Lower leg skin (tissue), 4 donors: ENCODE results near the gene PCSK6. TPM values are rescaled to one million over a fixed set of nuclear protein-coding genes. Genes with fewer than 3 reads are reported as not detected.

Experiments
- DNase-seq, 2 donors: peaks; one replicate each; pipeline ENCODE4 v3.0.0-alpha.2; 2019; ENCODE audit warnings: low spot score in 2 of 2
- H3K4me3 ChIP-seq: fragments of 200-600 bp; sonication (generic); 2 replicates; pipeline ENCODE4 v1.5.1; 2017; ENCODE audit warnings: mild to moderate bottlenecking, low read depth; ENCODE audit not compliant: poor library complexity, severe bottlenecking
- POLR2A ChIP-seq, 2 donors: fragments of 450-650 bp; IDR thresholded peaks; one replicate each; pipeline ENCODE4 v1.6.1; 2016 to 2017; ENCODE audit warnings: antibody characterized with exemption in 2 of 2, mild to moderate bottlenecking in 1 of 2, moderate library complexity in 1 of 2
- WGBS, 2 donors: methylation state at CpG; one replicate each; pipeline ENCODE4 v1.1.5; 2018; 5-methylcytosine and 5-hydroxymethylcytosine counted together
- intact Hi-C: fragments of 100-400 bp; cut with DNase I; formaldehyde crosslinking; loops from one replicate; pipeline ENCODE4 v1.15.0; 2023; ENCODE audit warnings: low total_unique reads
- total RNA-seq, 4 donors: library from RNA; depleted of rRNA; stranded (reverse); fragments of >200 nt; gene quantifications; one replicate each; pipeline ENCODE4 v1.1.0, GENCODE V29; 2016
- TF ChIP-seq, protein P1 (sequence below), 3 donors: fragments of 450-650 bp; IDR thresholded peaks; one replicate each; pipeline ENCODE4 v1.5.1; 2016; ENCODE audit warnings: antibody characterized with exemption in 3 of 3, mild to moderate bottlenecking in 3 of 3, moderate library complexity in 2 of 3

Gene PCSK6
- total RNA-seq, 4 donors from 2014 or later, result 20.1 to 45.4 (median 30.4) TPM

DNA sequence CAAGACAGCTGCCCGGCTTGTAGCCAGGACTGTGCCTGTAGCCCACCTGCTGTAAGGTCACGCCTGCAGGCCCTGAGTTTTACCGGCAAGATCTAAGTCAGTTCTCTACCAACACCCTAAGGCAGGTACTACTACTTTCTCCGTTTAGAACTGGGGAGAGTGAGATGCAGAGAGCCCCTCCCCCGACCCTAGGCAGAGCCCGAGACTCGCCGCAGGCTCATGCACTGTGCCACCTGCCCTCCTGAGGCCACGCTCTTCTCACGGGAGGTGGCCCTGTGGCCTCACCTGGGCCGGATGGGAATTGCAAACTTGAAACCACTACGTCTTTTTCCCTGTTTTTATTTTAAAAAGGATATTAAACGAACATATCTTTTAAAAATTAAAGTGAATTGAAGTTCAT lies 36.9 kb upstream of the PCSK6 start:
- intact Hi-C loops, result no loop called here
- 80 to 86% methylated on average over 13 of the region's 13 CpGs for WGBS, 2 donors

DNA sequence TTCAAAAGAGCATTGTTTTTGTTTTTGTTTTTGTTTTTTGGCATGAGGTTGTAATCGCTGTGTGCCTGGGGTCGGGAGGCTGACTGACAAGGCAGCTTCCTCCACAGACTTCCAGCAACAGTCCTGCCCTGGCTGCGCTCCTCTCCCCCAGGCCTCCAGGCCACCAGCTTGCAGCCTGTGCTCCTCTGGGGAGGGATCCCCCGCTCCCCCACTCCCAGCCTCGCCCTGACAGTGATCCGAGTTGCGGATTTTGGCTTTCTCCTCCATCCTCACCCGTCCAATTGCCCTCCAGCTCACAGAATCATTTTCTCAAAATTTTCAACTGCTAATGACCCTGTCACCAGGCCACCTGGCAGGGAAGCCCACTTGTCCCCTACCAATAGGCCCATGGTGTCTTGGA lies 36.5 kb upstream of the PCSK6 start:
- no peak overlapping the region for H3K4me3 ChIP-seq
- WGBS, 2 donors, result 62 to 73% methylated on average over 8 of the region's 8 CpGs
- intact Hi-C loops, result no loop called here
- DNase-seq, result peak in 1 of 2 donors; percentile 31
- no peak for TF ChIP-seq POLR2A (IDR thresholded peaks at IDR 0.05)
- TF ChIP-seq, protein P1, sequence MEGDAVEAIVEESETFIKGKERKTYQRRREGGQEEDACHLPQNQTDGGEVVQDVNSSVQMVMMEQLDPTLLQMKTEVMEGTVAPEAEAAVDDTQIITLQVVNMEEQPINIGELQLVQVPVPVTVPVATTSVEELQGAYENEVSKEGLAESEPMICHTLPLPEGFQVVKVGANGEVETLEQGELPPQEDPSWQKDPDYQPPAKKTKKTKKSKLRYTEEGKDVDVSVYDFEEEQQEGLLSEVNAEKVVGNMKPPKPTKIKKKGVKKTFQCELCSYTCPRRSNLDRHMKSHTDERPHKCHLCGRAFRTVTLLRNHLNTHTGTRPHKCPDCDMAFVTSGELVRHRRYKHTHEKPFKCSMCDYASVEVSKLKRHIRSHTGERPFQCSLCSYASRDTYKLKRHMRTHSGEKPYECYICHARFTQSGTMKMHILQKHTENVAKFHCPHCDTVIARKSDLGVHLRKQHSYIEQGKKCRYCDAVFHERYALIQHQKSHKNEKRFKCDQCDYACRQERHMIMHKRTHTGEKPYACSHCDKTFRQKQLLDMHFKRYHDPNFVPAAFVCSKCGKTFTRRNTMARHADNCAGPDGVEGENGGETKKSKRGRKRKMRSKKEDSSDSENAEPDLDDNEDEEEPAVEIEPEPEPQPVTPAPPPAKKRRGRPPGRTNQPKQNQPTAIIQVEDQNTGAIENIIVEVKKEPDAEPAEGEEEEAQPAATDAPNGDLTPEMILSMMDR (IDR thresholded peaks at IDR 0.05), result no peak

More for the DNA sequence above, 36.9 kb upstream of the PCSK6 start:
- TF ChIP-seq, protein P1 (IDR thresholded peaks at IDR 0.05), result no peak
- TF ChIP-seq POLR2A (IDR thresholded peaks at IDR 0.05), result no peak
- DNase-seq, result peak in 1 of 2 donors; percentile 52
- H3K4me3 ChIP-seq, result no peak overlapping the region

DNA sequence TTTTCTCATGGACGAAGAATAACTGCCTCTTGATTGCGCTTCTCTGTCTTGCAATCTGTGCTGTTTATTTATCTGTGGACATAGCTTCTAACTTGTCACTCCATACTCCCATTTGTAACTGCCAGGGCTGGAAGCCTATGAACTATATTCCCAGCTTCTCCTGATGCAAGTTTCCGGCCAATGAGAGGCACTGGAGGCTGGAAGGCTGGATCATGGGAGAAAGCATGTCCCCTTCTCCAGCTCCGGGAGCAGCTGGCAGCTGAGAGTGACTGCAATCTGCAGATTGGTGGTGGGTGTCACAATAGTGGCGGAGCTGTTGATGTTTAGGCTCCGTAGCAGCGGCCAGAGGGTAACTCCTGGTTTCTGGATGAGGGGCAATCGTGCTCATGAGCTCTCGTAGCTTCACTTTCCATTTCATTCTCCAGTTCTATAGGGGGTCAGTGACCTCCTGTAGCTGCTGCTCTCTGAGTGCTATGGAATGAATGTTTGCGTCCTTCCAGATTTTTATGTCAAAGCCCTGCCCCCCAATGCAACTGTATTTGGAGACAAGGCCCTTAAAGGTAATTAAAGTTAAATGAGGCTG lies 35.7 kb upstream of the PCSK6 start:
- H3K4me3 ChIP-seq, result no peak overlapping the region
- WGBS, 2 donors, result 80 to 82% methylated on average over 10 of the region's 10 CpGs
- DNase-seq, result peak in 1 of 2 donors; percentile 17
- intact Hi-C loops, result no loop called here
- TF ChIP-seq, protein P1 (IDR thresholded peaks at IDR 0.05), result no peak
- no peak for TF ChIP-seq POLR2A (IDR thresholded peaks at IDR 0.05)

DNA sequence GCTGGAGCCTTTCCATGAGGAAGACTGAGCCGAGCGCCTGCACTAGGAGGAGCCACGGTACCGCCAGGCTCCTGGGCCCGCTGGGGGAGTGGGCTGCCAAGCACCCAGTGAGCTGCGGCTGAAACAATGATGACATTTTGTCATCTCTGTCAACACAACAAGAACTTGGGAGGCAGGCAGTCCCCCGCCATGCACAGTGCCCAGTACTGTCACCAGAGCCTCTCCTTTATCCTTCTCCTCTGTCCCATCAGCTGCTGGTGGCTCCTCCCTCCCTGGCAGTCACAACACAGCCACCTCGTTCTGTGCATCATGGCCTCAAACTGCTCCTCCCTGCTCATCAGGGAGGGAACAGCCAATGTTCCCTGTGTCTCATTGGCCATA lies 34.0 kb upstream of the PCSK6 start:
- intact Hi-C loops, result no loop called here
- no peak overlapping the region for H3K4me3 ChIP-seq
- TF ChIP-seq, protein P1 (IDR thresholded peaks at IDR 0.05), result no peak
- peak in 1 of 2 donors; percentile 57 for DNase-seq
- 81 to 88% methylated on average over 8 of the region's 8 CpGs for WGBS, 2 donors

DNA sequence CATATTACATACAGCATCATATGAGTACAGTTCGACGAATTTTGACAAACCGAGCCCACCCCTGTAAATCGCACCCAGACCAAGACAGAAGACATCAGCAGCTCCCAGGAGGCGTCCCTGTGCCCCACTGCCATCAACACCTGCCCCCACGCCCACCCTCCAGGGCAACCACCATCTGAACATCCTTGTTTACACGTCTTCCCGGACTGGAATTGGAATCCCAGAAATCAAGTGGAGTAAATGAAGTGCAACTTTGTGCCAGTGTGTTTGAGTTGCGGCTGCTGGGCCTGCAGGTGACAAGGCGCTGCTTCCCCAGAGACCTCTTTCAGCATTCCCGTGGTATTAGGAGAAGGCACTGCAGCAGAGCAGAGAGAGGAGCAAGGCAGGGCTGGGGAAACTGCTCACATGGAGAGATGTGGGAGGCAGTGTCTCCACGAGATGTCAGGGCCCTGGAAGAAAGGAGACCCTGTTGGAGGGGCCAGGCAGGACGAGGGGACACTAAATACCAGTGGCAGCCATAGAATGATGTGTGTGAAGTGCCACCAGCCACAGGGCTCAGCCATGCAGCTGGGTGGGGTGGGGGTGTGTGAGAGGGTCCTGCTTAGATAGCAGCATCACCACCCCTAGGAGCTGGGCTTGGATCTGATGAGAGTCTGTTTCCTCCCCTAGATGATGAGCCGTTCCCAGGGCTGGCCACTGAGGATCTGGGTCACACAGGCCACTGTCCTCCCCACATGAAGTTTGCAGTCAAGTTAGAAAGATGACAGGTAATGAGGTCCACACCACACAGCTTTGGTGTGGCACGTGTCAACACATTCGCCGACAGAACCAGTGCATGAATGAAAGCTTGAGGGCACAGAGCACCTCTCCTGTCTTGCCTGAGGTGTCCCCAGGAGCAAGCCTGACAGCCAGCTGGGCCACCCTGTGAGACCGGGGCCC lies 33.4 kb upstream of the PCSK6 start:
- intact Hi-C loops, result no loop called here
- 81 to 82% methylated on average over 17 to 18 of the region's 18 CpGs for WGBS, 2 donors
- DNase-seq, result peak in 1 of 2 donors; percentile 70
- TF ChIP-seq POLR2A (IDR thresholded peaks at IDR 0.05), result no peak
- TF ChIP-seq, protein P1 (IDR thresholded peaks at IDR 0.05), result no peak
- no peak overlapping the region for H3K4me3 ChIP-seq
